GDM1 (cell line): ENCODE results near the gene FZD8.
A peak's percentile ranks its signal among the peaks of the same experiment; 100 is the strongest.
"Not testable (repeated sequence)": the region's sequence is repeated elsewhere in the genome, so short reads cannot be mapped to it uniquely, and the experiment has no call there.

ENCODE experiments used
- DNase-seq: peaks from one replicate; lab custom pipeline; 2025; lab: John Stamatoyannopoulos, UW

Gene FZD8

GRCh38 chr10:35642035-35642792 is at the start of gene FZD8:
Gene FZD8 (minus strand): TSS chr10:35642296. CDS start chr10:35641429, 867 bp downstream.
- peak; percentile 58 for DNase-seq

- no peak for DNase-seq
These were observed 49.6 kb upstream of the FZD8 start for GRCh38 chr10:35691522-35692236.

- DNase-seq, result no peak
These were observed 48.4 kb upstream of the FZD8 start for GRCh38 chr10:35690534-35690933.

GRCh38 chr10:35685858-35686257 is 43.8 kb upstream of the FZD8 start:
- DNase-seq, result not testable (repeated sequence)

GRCh38 chr10:35685402-35685801 is 43.3 kb upstream of the FZD8 start:
- no peak for DNase-seq

- DNase-seq, result no peak
These were observed 42.5 kb upstream of the FZD8 start for GRCh38 chr10:35684586-35684985.

- DNase-seq, result no peak
These were observed 33.8 kb upstream of the FZD8 start for GRCh38 chr10:35675846-35676245.

- DNase-seq, result no peak
These were observed 32.7 kb upstream of the FZD8 start for GRCh38 chr10:35674843-35675242.

- no peak for DNase-seq
These were observed 27.0 kb upstream of the FZD8 start for GRCh38 chr10:35668865-35669650.

- no peak for DNase-seq
These were observed 25.9 kb upstream of the FZD8 start for GRCh38 chr10:35667971-35668370.

- DNase-seq, result no peak
These were observed 25.3 kb upstream of the FZD8 start for GRCh38 chr10:35667270-35667889.

- no peak for DNase-seq
These were observed 19.1 kb upstream of the FZD8 start for GRCh38 chr10:35661236-35661635.

- DNase-seq, result no peak
These were observed 17.4 kb upstream of the FZD8 start for GRCh38 chr10:35659456-35659855.

- DNase-seq, result no peak
These were observed 15.5 kb upstream of the FZD8 start for GRCh38 chr10:35657621-35658020.

- no peak for DNase-seq
These were observed 10.7 kb upstream of the FZD8 start for GRCh38 chr10:35652824-35653223.

GRCh38 chr10:35650894-35651293 is 8.8 kb upstream of the FZD8 start:
- DNase-seq, result no peak

GRCh38 chr10:35644050-35644950 is 2.2 kb upstream of the FZD8 start:
- DNase-seq, result no peak

GRCh38 chr10:35643151-35644049 is 1.3 kb upstream of the FZD8 start:
- DNase-seq, result no peak

GRCh38 chr10:35642793-35643114 is 658 bp upstream of the FZD8 start:
- DNase-seq, result no peak

GRCh38 chr10:35641676-35642034 is 441 bp downstream of the FZD8 start:
- no peak for DNase-seq
